Kidney (tissue), 14 donors: ENCODE results near the gene PA2G4. TPM values are rescaled to one million over a fixed set of nuclear protein-coding genes. Genes with fewer than 3 reads are reported as not detected.

Experiments
- DNase-seq, 5 donors: peaks; one replicate each; pipeline ENCODE4 v3.0.0-alpha.2; 2013 to 2020
- FAIRE-seq: peaks from 2 replicates; lab custom pipeline; 2012; peaks lifted over from hg19 to GRCh38; lab: Jason Lieb, UNC
- H3K27ac ChIP-seq, 2 donors: one replicate each; pipeline ENCODE4 v1.7.0; 2013; ENCODE audit warnings: low read depth in 2 of 2, low read length in 2 of 2, inconsistent platforms in 1 of 2
- H3K27me3 ChIP-seq: one replicate; pipeline ENCODE4 v1.7.1; 2013; ENCODE audit warnings: low read length, inconsistent platforms; ENCODE audit not compliant: control insufficient read depth, insufficient read depth
- H3K36me3 ChIP-seq, 3 donors: one replicate each; pipeline versions ENCODE4 v1.7.0 to v1.7.1; 2013; ENCODE audit warnings: low read length in 3 of 3, control low read depth in 1 of 3, inconsistent platforms in 1 of 3; ENCODE audit not compliant: insufficient read depth in 3 of 3, control insufficient read depth in 2 of 3
- H3K4me1 ChIP-seq, 3 donors: one replicate each; pipeline versions ENCODE4 v1.7.0 to v1.7.1; 2013; ENCODE audit warnings: low read length in 3 of 3, inconsistent platforms in 1 of 3, low read depth in 1 of 3; ENCODE audit not compliant: control insufficient read depth in 2 of 3, insufficient read depth in 2 of 3
- H3K4me3 ChIP-seq, 3 donors: one replicate each; pipeline versions ENCODE4 v1.7.0 to v1.8.1; 2013; ENCODE audit warnings: low read length in 3 of 3, control low read depth in 1 of 3, inconsistent platforms in 1 of 3
- H3K9ac ChIP-seq, 3 donors: one replicate each; pipeline versions ENCODE4 v1.7.0 to v1.7.1; 2013; ENCODE audit warnings: low read length in 3 of 3, control low read depth in 1 of 3, inconsistent platforms in 1 of 3
- H3K9me3 ChIP-seq, 3 donors: one replicate each; pipeline versions ENCODE4 v1.7.0 to v1.7.1; 2013; ENCODE audit warnings: low read length in 3 of 3, control low read depth in 1 of 3, inconsistent platforms in 1 of 3; ENCODE audit not compliant: control insufficient read depth in 2 of 3, insufficient read depth in 1 of 3
- intact Hi-C: fragments of 100-400 bp; cut with DNase I; formaldehyde crosslinking; loops from one replicate; pipeline ENCODE4 v1.11.1; 2022
- polyA plus RNA-seq: library from polyadenylated mRNA; stranded (reverse); fragments of 350-450 nt; fragmentation: Illumina TruSeq; extraction: RNeasy Lipid Tissue Mini Kit (QIAGEN cat#74804); gene quantifications from one replicate; pipeline ENCODE4 v1.2.3, GENCODE V29; 2014; ENCODE audit warnings: low read depth, low replicate concordance; ENCODE audit not compliant: insufficient read depth
- total RNA-seq: library from RNA; stranded (reverse); fragmentation: NEBNext Ultra II Directional; extraction: Animal tissue kit (Norgen Biotek cat#: 25700); gene quantifications from one replicate; pipeline ENCODE4 v1.2.1, GENCODE V29; 2021
- TF ChIP-seq, protein P1 (sequence below): IDR thresholded peaks from 3 replicates; pipeline ENCODE4 v1.5.1; 2012; ENCODE audit warnings: mild to moderate bottlenecking, moderate library complexity, borderline replicate concordance; ENCODE audit not compliant: insufficient read depth; ENCODE audit errors: extremely low read depth
- donor health status: control.
- donor health status: control.
- donor health status: control.
- donor health status: control.
- donor health status: control.
- donor health status: DM: yes; HTN: yes; CAD: no.
- donor health status: Normal renal cell carcinoma (clear cell type).

The PA2G4 gene
- total and polyA plus RNA-seq, 2 donors from 2014 or later: 72.4 to 76.8 TPM

DNA sequence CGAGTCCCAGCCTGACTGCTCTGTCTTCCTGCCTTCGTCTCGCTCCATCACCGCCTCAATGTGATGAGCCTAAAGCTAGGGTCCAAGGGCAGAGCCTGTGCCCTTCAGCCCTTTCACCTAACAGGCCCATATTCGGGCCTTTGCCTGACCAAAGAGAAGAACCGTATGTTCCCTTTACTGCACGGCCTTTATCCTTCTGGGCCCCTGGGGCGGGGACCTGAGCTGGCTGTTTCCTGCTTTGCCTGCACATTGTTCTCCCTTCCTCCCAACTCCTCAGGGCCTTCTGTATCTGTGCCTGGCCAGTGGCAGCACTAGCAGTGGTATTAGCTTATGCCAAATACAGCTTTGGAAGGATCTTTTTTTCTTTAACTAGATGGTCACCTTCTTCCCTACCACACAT is 39.5 kb downstream of the PA2G4 start:
- peak overlapping the region in 1 of 2 donors; percentile 57 for H3K27ac ChIP-seq
- H3K36me3 ChIP-seq: peaks cover 2 to 23% (median 21%) of the 10 kb centered on the region in 3 donors
- intact Hi-C loops: no loop called here

DNA sequence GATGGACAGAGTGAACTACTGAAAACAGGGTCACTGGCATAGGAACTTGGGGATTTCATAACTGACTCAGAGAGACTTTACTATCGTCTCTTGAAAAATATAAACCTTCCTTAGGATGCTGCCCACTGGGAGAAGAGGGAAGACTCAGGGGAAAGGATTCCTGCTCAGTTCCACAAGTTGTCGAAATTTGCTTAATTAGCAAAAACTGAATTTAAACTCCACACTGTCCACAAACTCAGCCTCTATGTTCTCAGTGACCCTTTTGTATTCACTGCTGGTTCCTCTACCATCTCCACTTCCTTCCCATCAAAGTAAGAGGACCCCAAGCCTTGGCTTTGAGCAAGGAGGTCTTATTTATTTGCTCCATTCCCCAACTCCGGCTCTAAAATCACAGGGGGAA is 40.9 kb downstream of the PA2G4 start:
- Histone ChIP-seq H3K9ac (no peak overlapping the region), H3K9me3 (no peaks in the 10 kb centered on the region), H3K4me1 (peaks cover 0 to 7% (median 2%) of the 10 kb centered on the region in 3 donors), H3K27me3 (no peaks in the 10 kb centered on the region), H3K4me3 (no peak overlapping the region), H3K27ac (no peak overlapping the region), H3K36me3 (peaks cover 2 to 22% (median 21%) of the 10 kb centered on the region in 3 donors)
- no peak for DNase-seq
- no peak for FAIRE-seq
- TF ChIP-seq, protein P1, sequence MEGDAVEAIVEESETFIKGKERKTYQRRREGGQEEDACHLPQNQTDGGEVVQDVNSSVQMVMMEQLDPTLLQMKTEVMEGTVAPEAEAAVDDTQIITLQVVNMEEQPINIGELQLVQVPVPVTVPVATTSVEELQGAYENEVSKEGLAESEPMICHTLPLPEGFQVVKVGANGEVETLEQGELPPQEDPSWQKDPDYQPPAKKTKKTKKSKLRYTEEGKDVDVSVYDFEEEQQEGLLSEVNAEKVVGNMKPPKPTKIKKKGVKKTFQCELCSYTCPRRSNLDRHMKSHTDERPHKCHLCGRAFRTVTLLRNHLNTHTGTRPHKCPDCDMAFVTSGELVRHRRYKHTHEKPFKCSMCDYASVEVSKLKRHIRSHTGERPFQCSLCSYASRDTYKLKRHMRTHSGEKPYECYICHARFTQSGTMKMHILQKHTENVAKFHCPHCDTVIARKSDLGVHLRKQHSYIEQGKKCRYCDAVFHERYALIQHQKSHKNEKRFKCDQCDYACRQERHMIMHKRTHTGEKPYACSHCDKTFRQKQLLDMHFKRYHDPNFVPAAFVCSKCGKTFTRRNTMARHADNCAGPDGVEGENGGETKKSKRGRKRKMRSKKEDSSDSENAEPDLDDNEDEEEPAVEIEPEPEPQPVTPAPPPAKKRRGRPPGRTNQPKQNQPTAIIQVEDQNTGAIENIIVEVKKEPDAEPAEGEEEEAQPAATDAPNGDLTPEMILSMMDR: no peak
- intact Hi-C loops: no loop called here

More for the DNA sequence above, 39.5 kb downstream of the PA2G4 start:
- Histone ChIP-seq H3K9ac (no peak overlapping the region), H3K27me3 (no peaks in the 10 kb centered on the region), H3K4me3 (no peak overlapping the region), H3K4me1 (peaks cover 0 to 7% (median 2%) of the 10 kb centered on the region in 3 donors), H3K9me3 (no peaks in the 10 kb centered on the region)
- no peak for FAIRE-seq
- TF ChIP-seq, protein P1: no peak
- peak in 1 of 5 donors; percentile 59 for DNase-seq

DNA sequence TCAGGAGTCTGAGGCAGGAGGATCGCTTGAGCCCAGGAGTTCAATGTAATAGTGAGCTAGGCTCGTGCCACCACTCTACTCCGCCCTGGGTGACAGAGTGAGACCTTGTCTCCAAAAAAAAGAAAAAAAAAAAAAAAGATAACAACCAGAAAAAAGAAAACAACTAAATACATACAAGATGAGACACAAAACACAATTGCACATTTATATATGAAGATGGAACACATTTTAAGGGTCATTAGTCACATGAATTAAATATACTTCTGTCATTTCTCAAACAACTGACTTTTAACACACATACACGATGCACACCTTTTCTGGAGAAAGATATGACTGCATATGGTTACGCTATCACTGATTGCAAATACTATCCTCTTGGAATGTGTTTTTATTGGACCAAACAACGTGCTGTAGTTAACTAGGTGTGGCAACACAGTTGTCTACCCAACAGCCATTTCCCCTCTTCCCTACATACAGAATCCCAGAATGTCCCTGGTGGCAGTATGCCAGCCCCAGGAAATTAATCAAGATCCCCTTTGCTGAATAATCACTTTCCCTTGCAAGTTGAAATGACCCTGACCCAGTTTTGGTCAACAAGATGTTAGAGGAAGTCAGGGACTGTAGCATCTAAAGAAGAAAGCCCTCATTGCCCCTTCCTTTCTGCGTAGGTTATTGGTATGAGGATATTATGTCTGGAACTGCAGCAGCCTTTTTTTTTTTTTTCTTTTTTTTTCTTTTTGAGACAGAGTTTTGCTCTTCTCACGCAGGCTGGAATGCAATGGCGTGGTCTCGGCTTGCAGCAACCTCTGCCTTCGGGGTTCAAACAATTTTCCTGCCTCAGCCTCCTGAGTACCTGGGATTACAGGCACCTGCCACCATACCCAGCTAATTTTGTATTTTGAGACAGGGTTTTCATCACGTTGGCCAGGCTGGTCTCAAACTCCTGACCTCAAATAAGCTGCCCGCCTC is 42.4 kb downstream of the PA2G4 start:
- FAIRE-seq (no peak), DNase-seq (peak in 2 of 5 donors; percentile 40 to 73)
- Histone ChIP-seq H3K9ac (no peak overlapping the region), H3K36me3 (peaks cover 2 to 18% (median 17%) of the 10 kb centered on the region in 3 donors), H3K4me3 (no peak overlapping the region), H3K9me3 (no peaks in the 10 kb centered on the region), H3K27me3 (no peaks in the 10 kb centered on the region), H3K27ac (no peak overlapping the region), H3K4me1 (peaks cover 0 to 11% (median 8%) of the 10 kb centered on the region in 3 donors)
- intact Hi-C loops: no loop called here
- TF ChIP-seq, protein P1: no peak
